CD14-positive monocyte (primary cell): ENCODE measurements around the gene ANKIB1. TPM values are rescaled to one million over a fixed set of nuclear protein-coding genes. Genes with fewer than 3 reads are reported as not detected.

ENCODE experiments used
- DNase-seq, 3 donors: peaks; one replicate each; pipeline ENCODE4 v3.0.0-alpha.2; 2011 to 2022
- H2AFZ ChIP-seq: 2 replicates; pipeline ENCODE4 v1.6.0; 2012; ENCODE audit warnings: mild to moderate bottlenecking, low read depth, low read length, inconsistent platforms; ENCODE audit not compliant: insufficient read depth, poor library complexity, severe bottlenecking
- H3K27ac ChIP-seq, 2 donors: 1 replicate in 1 of 2; 2 replicates in 1 of 2; pipeline ENCODE4 v1.5.1; 2012 to 2013; ENCODE audit warnings: low read length in 2 of 2, control low read depth in 1 of 2, inconsistent platforms in 1 of 2, low read depth in 1 of 2, mild to moderate bottlenecking in 1 of 2
- H3K27me3 ChIP-seq, 2 donors: one replicate each; pipeline versions ENCODE4 v1.6.0 to v1.6.1; 2011 to 2013; ENCODE audit warnings: low read length in 2 of 2; ENCODE audit not compliant: control insufficient read depth in 2 of 2, insufficient read depth in 2 of 2
- H3K36me3 ChIP-seq, 2 donors: replicated peaks in 1 of 2; 1 replicate in 1 of 2; 2 replicates in 1 of 2; pipeline versions ENCODE4 v1.5.1 to v1.6.1; 2012 to 2013; ENCODE audit warnings: low read length in 2 of 2, control low read depth in 1 of 2, inconsistent platforms in 1 of 2, mild to moderate bottlenecking in 1 of 2; ENCODE audit not compliant: insufficient read depth in 2 of 2, control insufficient read depth in 1 of 2
- H3K4me1 ChIP-seq, 2 donors: 1 replicate in 1 of 2; 2 replicates in 1 of 2; pipeline versions ENCODE4 v1.5.1 to v1.6.1; 2012 to 2013; ENCODE audit warnings: low read length in 2 of 2, control low read depth in 1 of 2, inconsistent platforms in 1 of 2, mild to moderate bottlenecking in 1 of 2, moderate library complexity in 1 of 2; ENCODE audit not compliant: insufficient read depth in 2 of 2, control insufficient read depth in 1 of 2
- H3K4me2 ChIP-seq: replicated peaks from 2 replicates; pipeline ENCODE3; 2012; ENCODE audit warnings: low read length, moderate library complexity, mild to moderate bottlenecking; ENCODE audit not compliant: poor library complexity, severe bottlenecking; ENCODE audit errors: extremely low read depth
- H3K4me3 ChIP-seq, 3 experiments: fragments of 200-600 bp in 1 of 3; sonication (generic) in 1 of 3; replicated peaks in 1 of 3; 1 replicate in 2 of 3; 2 replicates in 1 of 3; pipeline ENCODE4 v1.5.1; 2011 to 2013; ENCODE audit warnings: low read length in 3 of 3, mild to moderate bottlenecking in 3 of 3, control low read depth in 2 of 3, low read depth in 2 of 3, inconsistent platforms in 1 of 3, moderate library complexity in 1 of 3
- H3K79me2 ChIP-seq: 2 replicates; pipeline ENCODE4 v1.6.0; 2012; ENCODE audit warnings: mild to moderate bottlenecking, control low read depth, inconsistent platforms, low read length, moderate library complexity; ENCODE audit not compliant: insufficient read depth
- H3K9ac ChIP-seq: 2 replicates; pipeline ENCODE4 v1.6.0; 2017; ENCODE audit warnings: low read length, mild to moderate bottlenecking; ENCODE audit not compliant: insufficient read depth, poor library complexity, severe bottlenecking
- H3K9me3 ChIP-seq, 2 donors: replicated peaks in 1 of 2; 1 replicate in 1 of 2; 2 replicates in 1 of 2; pipeline versions ENCODE4 v1.5.1 to v1.6.1; 2012 to 2013; ENCODE audit warnings: low read length in 2 of 2, control low read depth in 1 of 2; ENCODE audit not compliant: control insufficient read depth in 1 of 2, insufficient read depth in 1 of 2
- H4K20me1 ChIP-seq: 2 replicates; pipeline ENCODE4 v1.6.0; 2012; ENCODE audit warnings: mild to moderate bottlenecking, low read length, control low read depth, moderate library complexity; ENCODE audit not compliant: insufficient read depth
- H3K27ac Mint-ChIP-seq, 7 donors: one replicate each; pipeline ENCODE4 v1.8.0; 2020; ENCODE audit warnings: mild to moderate bottlenecking in 7 of 7, mixed read lengths in 7 of 7, moderate library complexity in 6 of 7, inconsistent platforms in 2 of 7
- H3K27me3 Mint-ChIP-seq, 3 donors: one replicate each; pipeline ENCODE4 v1.8.0; 2021 to 2022; ENCODE audit warnings: low read depth in 3 of 3, mild to moderate bottlenecking in 3 of 3, mixed read lengths in 3 of 3, moderate library complexity in 3 of 3, inconsistent platforms in 1 of 3
- H3K36me3 Mint-ChIP-seq, 2 donors: one replicate each; pipeline ENCODE4 v1.8.0; 2020; ENCODE audit warnings: mixed read lengths in 2 of 2, inconsistent platforms in 1 of 2, mild to moderate bottlenecking in 1 of 2
- H3K4me1 Mint-ChIP-seq: one replicate; pipeline ENCODE4 v1.8.0; 2020; ENCODE audit warnings: mild to moderate bottlenecking, mixed read lengths
- H3K4me3 Mint-ChIP-seq, 2 donors: one replicate each; pipeline ENCODE4 v1.8.0; 2020; ENCODE audit warnings: mild to moderate bottlenecking in 2 of 2, mixed read lengths in 2 of 2, moderate library complexity in 1 of 2
- H3K9me3 Mint-ChIP-seq, 7 donors: one replicate each; pipeline ENCODE4 v1.8.0; 2020 to 2022; ENCODE audit warnings: mixed read lengths in 7 of 7, mild to moderate bottlenecking in 6 of 7, moderate library complexity in 6 of 7, inconsistent platforms in 2 of 7
- WGBS: methylation state at CpG from one replicate; pipeline ENCODE4 v1.1.5; 2013; ENCODE audit warnings: missing lambda C conversion rate; ENCODE audit not compliant: insufficient coverage; 5-methylcytosine and 5-hydroxymethylcytosine counted together
- intact Hi-C, 2 donors: fragments of 100-400 bp; cut with micrococcal nuclease; formaldehyde crosslinking; loops; one replicate each; pipeline versions ENCODE4 v1.15.0 to v1.15.1; 2023
- polyA plus RNA-seq, 3 donors: library from polyadenylated mRNA; depleted of rRNA in 1 of 3; unstranded in 2 of 3; stranded (reverse) in 1 of 3; fragments of 300-500 nt in 2 of 3; fragments of >200 nt in 1 of 3; fragmentation: Illumina TruSeq in 2 of 3; gene quantifications; 1 replicate in 2 of 3; 2 replicates in 1 of 3; pipeline ENCODE4 v1.2.3, GENCODE V29; 2012 to 2021
- TF ChIP-seq, protein P1 (sequence below): fragments of 200-600 bp; IDR thresholded peaks from one replicate; pipeline ENCODE4 v1.8.0; 2022; ENCODE audit warnings: antibody characterized with exemption, mild to moderate bottlenecking

ANKIB1 gene
- polyA plus RNA-seq, 3 donors: 4.8 to 16.8 (median 5.7) TPM

- peaks cover 10 to 19% of the 10 kb centered on the region in 2 donors for H3K36me3 Mint-ChIP-seq
- Histone ChIP-seq H4K20me1 (peaks cover 6% of the 10 kb centered on the region), H3K9ac (no peak overlapping the region), H3K4me3 (no peak overlapping the region), H3K27me3 (no peaks in the 10 kb centered on the region), H3K36me3 (no peaks in the 10 kb centered on the region), H3K9me3 (no peaks in the 10 kb centered on the region), H3K79me2 (peaks cover 51% of the 10 kb centered on the region), H3K27ac (no peak overlapping the region), H2AFZ (no peak overlapping the region), H3K4me1 (no peaks in the 10 kb centered on the region), H3K4me2 (no peak overlapping the region)
- peaks cover 0 to 6% (median 4%) of the 10 kb centered on the region in 7 donors for H3K9me3 Mint-ChIP-seq
- no peak overlapping the region for H3K4me3 Mint-ChIP-seq
- H3K27ac Mint-ChIP-seq: no peak overlapping the region
- intact Hi-C loops: no loop called here
- peaks cover 9% of the 10 kb centered on the region for H3K4me1 Mint-ChIP-seq
- TF ChIP-seq, protein P1, sequence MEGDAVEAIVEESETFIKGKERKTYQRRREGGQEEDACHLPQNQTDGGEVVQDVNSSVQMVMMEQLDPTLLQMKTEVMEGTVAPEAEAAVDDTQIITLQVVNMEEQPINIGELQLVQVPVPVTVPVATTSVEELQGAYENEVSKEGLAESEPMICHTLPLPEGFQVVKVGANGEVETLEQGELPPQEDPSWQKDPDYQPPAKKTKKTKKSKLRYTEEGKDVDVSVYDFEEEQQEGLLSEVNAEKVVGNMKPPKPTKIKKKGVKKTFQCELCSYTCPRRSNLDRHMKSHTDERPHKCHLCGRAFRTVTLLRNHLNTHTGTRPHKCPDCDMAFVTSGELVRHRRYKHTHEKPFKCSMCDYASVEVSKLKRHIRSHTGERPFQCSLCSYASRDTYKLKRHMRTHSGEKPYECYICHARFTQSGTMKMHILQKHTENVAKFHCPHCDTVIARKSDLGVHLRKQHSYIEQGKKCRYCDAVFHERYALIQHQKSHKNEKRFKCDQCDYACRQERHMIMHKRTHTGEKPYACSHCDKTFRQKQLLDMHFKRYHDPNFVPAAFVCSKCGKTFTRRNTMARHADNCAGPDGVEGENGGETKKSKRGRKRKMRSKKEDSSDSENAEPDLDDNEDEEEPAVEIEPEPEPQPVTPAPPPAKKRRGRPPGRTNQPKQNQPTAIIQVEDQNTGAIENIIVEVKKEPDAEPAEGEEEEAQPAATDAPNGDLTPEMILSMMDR: no peak
- peaks cover 0 to 3% (median 0%) of the 10 kb centered on the region in 3 donors for H3K27me3 Mint-ChIP-seq
- 100% methylated on average over 1 of the region's 4 CpGs for WGBS
- no peak for DNase-seq
Observed at GRCh38 chr7:92255308-92255707, 9.5 kb downstream of the ANKIB1 start.

DNA sequence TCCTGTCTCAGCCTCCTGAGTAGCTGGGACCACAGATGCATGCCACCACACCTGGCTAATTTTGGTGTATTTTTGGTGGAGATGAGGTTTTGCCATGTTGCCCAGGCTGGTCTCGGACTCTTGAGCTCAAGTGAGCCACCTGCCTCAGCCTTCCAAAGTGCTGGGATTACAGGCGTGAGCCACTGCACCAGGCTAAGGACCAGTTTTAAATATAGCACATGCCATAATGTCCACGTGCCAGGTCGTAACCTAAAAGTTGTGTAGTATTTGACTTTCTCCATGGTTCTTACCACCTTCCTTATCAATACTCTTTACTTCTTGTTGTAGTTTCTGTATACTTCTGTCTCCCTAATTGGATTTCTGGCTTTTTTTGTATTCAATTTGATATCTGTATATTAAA, 13.3 kb downstream of the ANKIB1 start:
- Histone ChIP-seq H3K4me3 (no peak overlapping the region), H2AFZ (no peak overlapping the region), H3K27me3 (no peaks in the 10 kb centered on the region), H3K4me2 (no peak overlapping the region), H4K20me1 (peaks cover 6% of the 10 kb centered on the region), H3K9ac (no peak overlapping the region), H3K79me2 (peaks cover 35% of the 10 kb centered on the region), H3K9me3 (no peaks in the 10 kb centered on the region), H3K27ac (no peak overlapping the region), H3K36me3 (peaks cover 0 to 4% of the 10 kb centered on the region in 2 donors), H3K4me1 (no peaks in the 10 kb centered on the region)
- TF ChIP-seq, protein P1: no peak
- Mint-ChIP-seq H3K4me3 (no peak overlapping the region), H3K9me3 (peaks cover 2 to 11% (median 7%) of the 10 kb centered on the region in 7 donors), H3K4me1 (peaks cover 9% of the 10 kb centered on the region), H3K27ac (no peak overlapping the region), H3K27me3 (peaks cover 0 to 3% (median 0%) of the 10 kb centered on the region in 3 donors), H3K36me3 (peaks cover 1 to 19% of the 10 kb centered on the region in 2 donors)
- 100% methylated on average over 1 of the region's 4 CpGs for WGBS
- intact Hi-C loops: no loop called here
- no peak for DNase-seq
